GM12873 (cell line): ENCODE results near the gene MEF2A.

ENCODE experiments used
- CTCF ChIP-seq: IDR thresholded peaks from 2 replicates; pipeline ENCODE4 v1.5.1; 2012; ENCODE audit warnings: low read depth, mild to moderate bottlenecking, moderate library complexity, low read length, control low read depth; ENCODE audit not compliant: insufficient read depth; ENCODE audit errors: missing control alignments

MEF2A gene

GRCh38 chr15:99717161-99718009 is 151.6 kb downstream of the MEF2A start:
- TF ChIP-seq CTCF, result no peak

GRCh38 chr15:99718421-99718820 is 152.6 kb downstream of the MEF2A start:
- no peak for TF ChIP-seq CTCF

- no peak for TF ChIP-seq CTCF
Measured at GRCh38 chr15:99719096-99719541, 153.3 kb downstream of the MEF2A start.

GRCh38 chr15:99720533-99720932 is 154.7 kb downstream of the MEF2A start:
- TF ChIP-seq CTCF, result no peak

GRCh38 chr15:99721104-99721778 is 155.5 kb downstream of the MEF2A start:
- no peak for TF ChIP-seq CTCF

GRCh38 chr15:99721896-99722295 is 156.1 kb downstream of the MEF2A start:
- TF ChIP-seq CTCF, result no peak

GRCh38 chr15:99722406-99722805 is 156.6 kb downstream of the MEF2A start:
- no peak for TF ChIP-seq CTCF
